HS-27A (cell line): Measurements from ENCODE around the gene IMMT.
A peak's percentile ranks its signal among the peaks of the same experiment; 100 is the strongest.
"Not testable (repeated sequence)": the region's sequence is repeated elsewhere in the genome, so short reads cannot be mapped to it uniquely, and the experiment has no call there.

Experiments
- DNase-seq: peaks from one replicate; pipeline ENCODE4 v3.0.0-alpha.2; 2012; ENCODE audit warnings: low read depth, missing footprints

Gene IMMT

DNA sequence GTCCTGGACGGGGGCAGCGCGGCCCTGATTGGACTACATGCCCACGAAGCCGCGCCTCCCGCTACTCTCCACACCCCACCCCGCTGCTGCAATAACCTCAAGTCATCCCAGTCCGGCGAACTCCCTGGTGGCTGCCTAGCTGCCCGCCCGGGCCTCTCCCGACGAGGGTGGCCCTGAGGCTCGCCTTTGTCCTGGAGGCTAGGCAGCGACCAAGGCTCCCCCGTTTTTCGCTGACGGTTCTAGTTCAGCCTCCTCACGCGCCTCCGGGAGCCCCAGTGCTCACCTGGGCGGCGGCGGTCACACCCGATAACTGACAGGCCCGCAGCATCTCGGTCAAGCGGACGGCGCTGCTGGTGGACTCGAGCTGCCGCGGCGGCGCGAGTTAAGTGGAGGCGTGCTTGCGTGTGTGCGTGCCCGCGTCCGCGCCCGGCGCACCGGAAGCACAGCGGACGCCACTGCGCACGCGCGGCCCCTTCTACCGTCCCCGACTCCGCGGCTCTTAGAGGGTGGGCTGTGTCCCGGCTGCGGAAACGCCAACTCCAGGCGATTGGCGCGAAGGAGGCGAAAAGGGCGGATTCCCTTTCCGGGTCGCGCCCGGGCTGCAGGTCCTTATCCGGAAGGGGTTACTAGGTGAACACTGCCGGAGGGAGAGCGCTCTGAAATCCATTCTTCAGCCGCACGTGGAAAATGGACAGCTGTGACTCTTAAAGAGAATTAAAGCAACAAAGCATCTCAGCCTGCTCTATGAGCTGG lies at the start of gene IMMT:
Gene IMMT (minus strand): TSS at position 408 of the 753 bp plus-strand sequence. CDS start 80 bp downstream, at position 328.
- DNase-seq, result peak; percentile 78

DNA sequence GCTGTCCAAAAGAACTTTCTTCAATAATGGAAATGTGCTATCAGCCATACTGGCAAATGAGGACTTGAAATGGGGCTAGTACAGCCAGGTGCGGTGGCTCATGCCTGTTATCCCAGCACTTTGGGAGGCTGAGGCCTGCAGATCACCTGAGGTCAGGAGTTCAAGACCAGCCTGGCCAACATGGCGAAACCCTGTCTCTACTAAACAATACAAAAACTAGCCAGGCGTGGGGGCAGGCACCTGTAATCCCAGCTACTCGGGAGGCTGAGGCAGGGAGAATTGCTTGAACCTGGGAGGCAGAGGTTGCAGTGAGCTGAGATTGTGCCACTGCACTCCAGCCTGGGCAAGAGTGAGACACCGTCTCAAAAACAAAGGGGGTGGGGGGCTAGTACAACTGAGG lies 49.5 kb upstream of the IMMT start:
- DNase-seq, result not testable (repeated sequence)

DNA sequence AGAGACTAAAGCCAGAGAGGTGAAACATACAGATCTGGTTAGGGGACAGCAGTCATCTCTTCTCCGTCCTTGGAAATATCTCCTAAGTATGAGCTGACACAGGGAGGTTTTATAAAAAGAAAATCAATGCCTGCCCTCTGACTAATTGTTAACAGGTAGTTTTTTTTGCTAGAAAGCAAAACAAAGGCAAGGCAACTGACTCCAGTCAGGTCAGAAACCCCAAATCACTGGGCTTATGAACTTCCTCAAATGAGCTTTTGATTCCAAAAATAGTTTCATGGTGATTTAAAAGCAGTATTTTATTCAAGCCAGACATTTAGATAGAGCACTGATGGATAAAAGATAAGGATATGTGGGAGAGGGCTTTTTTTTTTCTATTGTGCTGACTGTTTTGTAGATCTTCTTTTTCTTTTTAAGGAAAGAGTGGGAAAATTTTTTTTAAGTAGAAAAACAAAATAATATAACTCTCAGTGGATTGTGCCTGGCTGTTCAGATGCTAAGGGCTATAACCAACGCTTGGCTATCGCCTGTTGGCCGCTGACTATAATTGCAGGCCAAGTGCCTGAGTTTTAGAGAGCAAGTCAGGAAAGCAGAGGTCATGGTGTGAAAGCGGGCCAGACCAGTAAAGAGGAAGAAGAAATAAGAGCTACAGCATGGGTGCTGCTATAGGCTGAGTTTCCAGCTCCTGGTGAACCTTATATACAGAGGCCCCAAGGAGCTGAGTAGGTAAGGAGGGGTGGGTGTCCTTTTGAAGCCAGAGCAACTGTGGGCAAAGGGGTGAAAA lies 48.9 kb upstream of the IMMT start:
- no peak for DNase-seq

DNA sequence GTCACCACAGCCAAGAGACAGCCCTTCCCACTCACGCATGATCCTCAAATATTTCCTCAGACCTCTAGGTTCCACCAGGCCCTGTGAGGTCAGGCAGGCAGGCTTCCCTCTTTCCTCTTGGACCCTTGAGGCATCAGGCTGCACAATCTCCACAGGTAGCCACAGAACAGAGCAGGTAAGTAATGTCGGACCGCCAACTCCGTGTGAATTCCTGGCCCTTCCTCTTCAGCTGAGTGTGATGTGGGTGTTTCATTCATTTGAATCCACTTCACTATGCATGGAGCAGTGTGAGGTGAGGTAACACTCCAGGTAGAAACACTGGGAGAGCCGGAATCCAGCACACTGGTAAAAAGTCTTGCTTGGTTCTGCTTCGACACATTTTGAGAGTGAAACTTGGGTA lies 48.0 kb upstream of the IMMT start:
- DNase-seq, result no peak

DNA sequence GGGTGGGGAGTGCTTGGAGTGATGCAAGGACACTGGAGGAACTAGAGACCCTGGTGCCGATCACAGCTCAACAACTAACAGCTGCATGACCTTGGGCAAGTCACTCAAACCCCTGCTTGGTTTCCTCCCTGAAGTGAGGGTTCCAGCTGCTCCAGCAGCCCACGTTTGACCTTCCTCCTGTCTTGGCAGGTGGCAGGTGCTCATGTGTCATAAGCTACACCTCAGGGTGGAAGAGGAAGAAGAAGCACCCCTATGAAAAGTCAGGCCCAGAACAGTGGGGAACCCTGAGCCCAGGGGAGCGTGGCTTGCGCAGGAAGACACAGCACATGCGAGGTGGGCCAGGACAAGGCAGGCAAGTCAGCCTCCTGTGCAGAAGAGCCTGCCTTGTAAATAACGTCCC lies 46.3 kb upstream of the IMMT start:
- DNase-seq, result no peak

DNA sequence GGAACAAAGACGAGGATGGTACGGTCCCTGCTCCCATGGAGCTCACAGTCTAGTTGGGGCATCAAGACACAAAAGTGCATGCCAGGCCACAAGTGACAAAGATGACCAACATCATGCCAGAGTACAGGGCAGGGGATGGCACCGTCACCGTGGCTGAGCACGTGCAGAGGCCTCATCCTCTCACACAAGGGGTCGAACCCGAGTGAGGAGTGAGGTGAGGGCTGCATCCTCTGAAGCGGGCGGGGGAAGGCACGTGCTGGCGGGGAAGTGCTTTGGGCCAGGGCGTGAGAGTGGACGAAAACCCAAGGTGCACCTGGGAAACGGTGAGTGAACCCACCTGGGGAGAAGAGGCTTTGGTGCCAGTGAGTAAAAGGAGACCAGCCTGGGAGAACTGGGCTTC lies 45.0 kb upstream of the IMMT start:
- DNase-seq, result no peak

DNA sequence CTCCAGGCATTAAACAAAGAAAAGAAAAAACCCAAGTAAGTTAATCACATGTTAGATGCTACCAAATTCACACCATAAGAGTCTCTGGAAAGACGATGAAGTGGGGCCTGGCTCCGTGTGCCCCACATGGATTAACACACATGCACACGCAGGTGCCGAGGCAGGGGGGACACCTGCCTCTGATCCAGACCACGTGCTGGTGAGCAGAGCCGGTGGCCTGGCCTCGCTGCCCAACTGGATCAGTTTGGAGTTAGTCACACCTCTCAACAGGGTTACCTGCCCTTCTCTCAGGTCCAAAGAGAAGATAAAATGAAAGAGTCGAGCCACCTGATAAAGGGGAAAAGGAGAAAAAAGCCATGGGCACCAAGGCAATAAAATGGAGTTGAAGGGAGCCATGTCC lies 44.5 kb upstream of the IMMT start:
- DNase-seq, result no peak

DNA sequence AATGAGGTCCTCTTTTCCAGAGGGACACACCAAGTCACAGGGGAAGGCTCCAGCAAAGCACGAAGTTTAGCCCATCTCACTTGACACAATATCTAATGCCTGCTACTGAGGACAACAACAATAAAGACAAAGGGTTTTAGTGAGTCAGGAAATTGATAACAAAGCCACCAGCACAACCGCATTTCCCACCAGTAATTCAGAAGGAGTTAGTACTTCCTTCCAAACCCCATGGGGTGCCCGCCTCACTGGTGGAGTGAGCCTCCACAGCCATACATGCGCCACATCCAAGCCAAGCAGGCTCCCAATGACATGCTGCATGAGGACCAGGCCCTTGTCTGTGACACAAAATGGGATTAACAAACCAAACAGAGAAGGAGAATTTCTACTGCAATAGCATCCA lies 44.1 kb upstream of the IMMT start:
- no peak for DNase-seq

DNA sequence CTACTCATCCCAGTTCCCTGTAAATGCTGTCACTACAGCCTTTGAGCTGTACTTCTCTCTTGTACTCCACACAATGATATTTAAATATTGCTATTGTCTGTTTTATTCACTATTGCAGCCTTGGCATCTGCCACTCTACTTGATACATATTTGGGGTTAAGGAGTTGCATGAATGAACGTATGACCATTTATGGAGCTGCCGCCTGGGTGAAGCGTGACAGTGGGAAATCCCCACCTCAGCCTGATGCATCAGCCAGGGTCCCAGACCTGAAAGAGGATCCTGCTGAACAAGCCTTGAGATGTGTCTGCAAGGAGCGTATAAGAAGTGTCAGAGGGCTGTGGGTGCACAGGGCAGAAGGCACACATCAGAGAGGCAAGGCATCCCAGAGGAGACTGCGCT lies 43.1 kb upstream of the IMMT start:
- no peak for DNase-seq

DNA sequence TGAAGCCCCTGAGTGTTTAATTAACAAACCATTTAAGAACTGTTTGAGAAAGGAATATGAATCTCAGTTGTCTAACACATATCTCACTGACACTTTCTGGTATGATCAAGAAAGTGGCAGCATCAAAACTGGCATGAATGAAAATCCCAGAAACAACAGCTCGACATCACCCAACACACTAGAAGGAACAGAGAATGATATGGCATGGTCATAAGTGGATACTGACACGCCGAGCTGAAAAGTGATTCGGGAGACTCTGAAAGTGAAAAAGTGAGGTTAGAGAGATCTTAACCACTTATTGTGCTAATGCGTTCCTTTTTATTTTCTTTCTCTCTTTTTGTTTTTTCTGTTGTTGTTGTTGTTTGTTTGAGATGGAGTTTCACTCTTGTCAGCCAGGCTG lies 41.9 kb upstream of the IMMT start:
- DNase-seq, result no peak

DNA sequence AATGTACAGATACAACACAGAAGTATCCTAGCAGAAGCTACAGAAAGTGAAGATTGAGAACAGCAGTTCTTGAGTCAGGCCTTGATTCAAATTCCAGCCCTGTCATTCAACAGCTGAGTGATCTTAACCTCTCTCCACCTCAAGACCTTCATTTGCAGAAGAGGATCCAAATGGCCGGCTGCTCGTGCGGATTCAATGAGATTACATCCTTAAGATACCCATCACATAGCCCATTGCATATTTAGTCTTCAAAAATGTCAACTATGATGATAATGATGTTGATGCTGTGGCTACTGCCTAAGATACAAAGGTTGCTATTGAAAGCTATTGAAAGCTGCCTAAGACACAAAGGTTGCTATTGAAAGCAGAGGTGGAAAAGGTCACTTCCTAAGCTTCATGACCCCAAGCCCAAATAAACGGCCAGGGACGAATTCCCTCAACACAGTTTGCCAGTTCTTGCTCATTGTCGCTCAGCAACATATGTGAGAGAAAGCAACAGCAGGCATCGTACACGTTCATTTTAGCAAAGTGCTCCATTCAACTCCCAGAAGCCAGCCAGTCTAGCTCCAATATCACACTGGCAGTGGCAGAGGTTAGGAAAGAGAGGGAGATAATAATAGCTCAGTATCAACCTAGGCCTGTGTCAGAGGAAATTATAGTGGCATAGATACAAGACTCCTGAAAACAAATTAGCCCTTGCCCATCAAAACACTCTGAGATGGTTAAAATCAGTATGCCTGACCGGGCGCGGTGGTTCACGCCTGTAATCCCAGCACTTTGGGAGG lies 40.1 kb upstream of the IMMT start:
- DNase-seq, result no peak

DNA sequence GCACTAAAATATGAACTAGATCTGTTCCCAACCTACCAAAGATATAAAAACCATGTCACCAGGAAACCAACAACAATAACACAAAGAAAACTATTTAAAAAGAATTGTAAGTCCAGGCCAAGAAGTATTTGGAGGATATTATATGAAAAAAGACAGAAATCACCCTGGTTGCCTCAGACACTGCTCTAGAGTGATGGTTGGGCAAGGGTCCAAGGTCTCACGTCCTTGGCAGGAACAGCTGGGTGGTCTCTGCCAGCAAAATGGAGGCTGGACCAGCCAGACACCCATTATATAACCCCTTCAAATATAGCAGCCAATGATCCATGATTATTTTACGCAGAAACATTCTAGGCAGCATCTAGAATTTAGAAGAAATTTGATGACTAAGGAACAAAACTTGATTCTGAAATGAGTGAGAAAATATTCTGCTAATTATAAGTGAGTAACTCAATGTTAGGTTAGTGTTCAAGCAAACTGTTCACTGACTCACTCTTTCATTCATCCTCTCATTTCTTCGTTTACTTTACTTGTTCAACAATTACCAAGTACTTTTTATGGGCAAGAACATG lies 39.4 kb upstream of the IMMT start:
- DNase-seq, result no peak

DNA sequence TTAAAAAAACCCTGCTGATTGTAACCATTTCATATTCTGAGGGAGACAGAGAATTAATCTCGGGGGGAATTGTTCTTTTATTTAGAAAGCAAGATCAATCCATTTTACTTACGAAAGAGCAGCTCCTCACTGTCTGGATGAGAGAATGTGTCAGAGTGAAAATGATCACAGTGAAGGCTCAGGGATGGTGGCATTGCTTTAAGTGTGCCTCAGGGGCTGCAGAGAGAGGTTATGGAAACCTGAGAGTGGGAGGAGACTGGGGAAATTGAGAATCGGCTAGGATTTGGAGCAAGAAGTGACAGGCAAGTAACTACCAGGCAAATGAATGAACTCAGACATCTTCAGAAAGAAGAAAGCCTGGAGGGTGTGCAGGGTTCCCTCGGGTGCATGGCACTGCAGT lies 38.2 kb upstream of the IMMT start:
- no peak for DNase-seq

DNA sequence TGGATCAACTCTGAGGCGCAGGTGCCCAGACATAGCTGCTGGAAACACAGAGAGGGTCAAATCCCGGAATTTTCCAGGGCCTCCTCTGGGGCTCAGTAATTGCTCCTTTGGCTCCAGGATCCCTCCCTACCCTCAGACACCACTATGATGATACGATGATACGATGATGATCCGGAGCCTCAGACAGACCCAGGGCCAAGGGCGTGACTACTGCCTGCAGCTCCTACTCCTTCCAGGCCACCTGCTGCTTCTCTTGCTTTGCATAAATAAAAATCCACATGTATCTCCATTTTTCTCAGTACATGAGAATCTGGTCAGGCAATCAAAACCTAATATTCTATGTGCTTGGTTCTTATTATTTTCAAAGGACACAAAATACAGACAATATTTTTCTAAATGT lies 37.6 kb upstream of the IMMT start:
- DNase-seq, result no peak

DNA sequence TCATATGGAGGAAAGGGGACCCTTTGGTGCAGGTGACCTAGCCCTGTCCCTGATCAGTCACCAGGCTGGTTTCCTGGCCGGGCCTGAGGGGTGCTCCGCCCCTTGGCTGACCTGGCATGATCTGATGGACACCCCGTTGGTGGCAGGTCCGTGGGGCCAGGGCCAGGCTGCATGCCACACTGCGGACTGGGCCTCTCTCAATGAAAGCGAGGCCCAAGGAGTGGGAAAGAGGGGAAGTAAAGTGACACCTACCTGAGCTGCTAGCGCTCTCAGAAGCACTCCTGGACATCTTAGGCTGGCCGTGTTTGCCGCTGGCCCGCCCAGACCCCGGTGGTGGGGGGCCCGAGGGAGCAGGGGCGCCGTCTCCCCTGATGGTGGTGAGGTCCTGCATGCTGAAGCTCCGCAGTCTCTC lies 37.1 kb upstream of the IMMT start:
- DNase-seq, result no peak

DNA sequence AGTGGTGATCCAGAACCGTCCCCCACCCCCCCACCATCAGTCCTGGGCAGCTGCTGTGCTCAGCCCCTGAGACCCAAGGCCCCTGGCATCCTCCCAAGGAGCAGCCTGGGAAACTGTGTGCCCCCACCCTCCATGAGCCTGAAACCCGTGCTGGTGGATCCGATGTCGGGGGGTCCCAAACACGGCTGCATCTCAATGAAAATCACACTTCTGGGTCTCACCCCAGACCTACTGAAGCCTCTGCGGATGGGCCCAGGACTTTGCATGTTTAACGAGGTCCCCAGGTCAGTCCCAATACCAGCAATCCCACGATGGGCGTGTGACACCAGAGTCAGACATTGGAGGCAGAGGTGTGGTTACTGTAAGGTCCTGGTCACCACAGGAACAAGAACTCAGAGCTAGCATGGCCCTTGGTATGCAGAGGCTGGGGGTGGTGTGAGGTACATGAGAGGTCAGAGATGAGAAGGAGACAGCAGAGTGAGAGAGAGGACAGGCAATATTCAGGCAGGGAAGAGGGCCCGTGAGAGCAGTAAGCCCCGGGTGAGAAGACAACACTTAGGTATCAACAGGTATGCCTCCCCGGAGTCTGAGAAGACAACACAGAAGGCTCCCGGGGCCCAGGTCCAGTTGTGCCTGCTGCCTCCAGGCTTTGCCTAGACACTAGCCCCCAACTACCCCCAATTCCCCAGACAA lies 36.6 kb upstream of the IMMT start:
- no peak for DNase-seq

DNA sequence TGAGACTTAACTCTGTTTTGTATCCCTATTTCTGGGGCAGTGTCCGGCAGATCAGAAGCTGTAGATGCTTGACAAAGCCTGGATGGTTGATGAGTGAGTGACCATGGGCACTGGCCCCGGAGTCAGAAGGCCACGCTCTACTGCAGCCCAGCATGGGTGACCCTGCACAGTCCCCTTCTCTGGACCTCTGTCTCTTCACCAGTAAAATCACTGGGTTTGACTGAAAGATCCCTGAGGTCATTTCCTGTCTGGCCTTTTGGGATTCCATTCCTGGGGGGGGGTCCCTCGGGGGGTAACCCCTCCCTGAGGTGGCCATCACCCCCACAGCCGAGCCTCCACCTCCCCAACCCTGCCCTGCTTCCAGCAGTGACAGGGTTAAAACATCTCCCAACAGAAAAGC lies 35.7 kb upstream of the IMMT start:
- no peak for DNase-seq

DNA sequence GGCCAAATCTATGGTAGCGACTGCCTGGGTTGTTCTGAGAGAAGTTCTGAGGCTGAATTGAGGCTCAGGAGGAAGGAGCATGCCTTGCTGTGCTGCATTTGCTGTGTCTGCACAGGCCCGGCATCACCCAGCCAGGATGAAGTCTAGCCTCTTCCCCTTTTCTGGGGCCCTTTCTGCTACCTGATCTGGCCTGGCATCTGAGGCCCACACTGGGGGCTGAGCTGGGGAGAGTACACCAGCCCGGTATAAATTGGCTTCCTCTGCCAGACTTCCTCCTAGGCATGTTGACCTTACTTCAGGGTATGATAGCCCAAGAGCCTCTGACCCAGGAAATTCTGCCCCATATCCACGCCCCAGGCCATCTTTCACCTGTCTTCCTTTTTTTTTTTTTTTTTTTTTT lies 34.0 kb upstream of the IMMT start:
- no peak for DNase-seq

DNA sequence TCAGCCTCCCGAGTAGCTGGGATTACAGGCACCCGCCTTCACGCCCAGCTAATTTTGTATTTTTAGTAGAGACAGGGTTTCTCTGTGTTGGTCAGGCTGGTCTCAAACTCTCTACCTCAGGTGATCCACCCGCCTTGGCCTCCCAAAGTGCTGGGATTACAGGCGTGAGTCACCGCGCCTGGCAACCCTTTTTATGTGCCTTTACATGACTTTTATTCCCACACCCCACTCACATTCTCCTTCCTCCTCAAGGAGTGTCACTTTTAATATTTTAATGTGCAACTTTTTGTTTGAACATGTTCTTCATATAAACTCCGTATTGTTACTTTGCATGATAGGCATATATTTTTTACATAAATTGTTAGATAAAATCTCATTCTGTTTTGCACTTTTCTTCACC lies 33.3 kb upstream of the IMMT start:
- DNase-seq, result not testable (repeated sequence)

DNA sequence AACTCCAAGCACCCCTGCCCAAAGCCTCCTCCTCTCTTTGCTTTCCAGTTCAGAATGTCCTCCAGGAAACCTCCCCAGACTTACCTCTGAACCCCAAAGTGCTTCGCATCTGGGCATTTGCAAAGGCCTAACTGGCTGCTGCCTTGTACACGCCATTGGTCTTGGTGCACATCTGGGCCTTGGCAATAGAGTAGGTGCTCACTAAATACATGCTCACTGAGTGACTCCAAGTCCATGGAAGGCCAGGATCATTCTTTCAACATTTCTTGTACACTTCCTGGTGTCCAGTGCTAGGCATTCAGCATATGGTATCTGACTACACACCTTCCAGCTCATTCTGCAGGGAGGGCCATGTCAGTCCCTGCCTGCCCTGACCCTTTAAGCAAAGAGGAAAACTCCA lies 32.4 kb upstream of the IMMT start:
- DNase-seq, result no peak

DNA sequence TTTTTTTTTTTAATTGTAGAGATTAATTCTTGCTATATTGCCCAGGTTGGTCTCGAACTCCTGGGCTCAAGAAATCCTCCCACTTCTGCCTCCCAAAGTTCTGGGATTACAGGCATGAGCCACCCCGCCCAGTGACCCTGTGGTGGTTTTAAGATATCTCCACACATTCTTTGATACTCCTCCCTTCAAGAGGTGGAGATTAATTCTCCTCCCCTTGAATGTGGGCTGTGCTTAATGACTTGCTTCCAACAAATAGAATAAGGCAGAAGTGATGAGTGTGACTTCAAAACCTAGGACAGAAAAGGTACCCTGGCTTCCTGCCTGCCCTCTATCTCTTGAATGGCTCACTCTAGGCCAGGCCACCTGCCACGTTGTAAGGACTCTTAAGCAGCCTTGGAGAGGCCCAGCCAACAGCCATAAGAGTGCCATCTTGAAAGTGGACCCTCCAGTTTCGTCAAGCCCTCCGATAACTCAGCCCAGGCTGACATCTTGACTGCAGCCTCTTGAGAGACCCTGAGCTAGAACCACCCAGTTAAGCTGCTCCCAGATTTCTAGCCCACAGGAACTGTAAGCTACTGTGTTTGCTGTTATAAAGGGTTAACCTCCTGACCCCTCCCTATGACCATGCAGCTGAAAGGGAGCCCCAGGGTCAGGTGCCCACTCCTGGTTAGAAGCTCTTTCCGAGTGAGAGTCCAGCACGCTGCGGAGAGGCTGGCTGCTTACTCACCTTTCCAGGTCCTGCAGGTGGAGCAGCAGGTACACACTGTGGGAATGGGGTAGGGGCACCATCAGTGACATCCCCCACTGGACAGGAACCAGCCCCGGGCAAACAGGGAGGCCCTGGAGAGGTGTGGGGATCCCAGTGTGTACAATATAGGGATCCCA lies 31.6 kb upstream of the IMMT start:
- no peak for DNase-seq
